HL-60 (cell line): Measurements from ENCODE around the gene FBN2.

Experiments used
- GABPA ChIP-seq: IDR thresholded peaks from 2 replicates; pipeline ENCODE4 v1.6.1; 2012; ENCODE audit warnings: low read depth
- POLR2AphosphoS5 ChIP-seq: IDR thresholded peaks from 2 replicates; pipeline ENCODE4 v1.6.1; 2012; ENCODE audit warnings: low read depth

DNA sequence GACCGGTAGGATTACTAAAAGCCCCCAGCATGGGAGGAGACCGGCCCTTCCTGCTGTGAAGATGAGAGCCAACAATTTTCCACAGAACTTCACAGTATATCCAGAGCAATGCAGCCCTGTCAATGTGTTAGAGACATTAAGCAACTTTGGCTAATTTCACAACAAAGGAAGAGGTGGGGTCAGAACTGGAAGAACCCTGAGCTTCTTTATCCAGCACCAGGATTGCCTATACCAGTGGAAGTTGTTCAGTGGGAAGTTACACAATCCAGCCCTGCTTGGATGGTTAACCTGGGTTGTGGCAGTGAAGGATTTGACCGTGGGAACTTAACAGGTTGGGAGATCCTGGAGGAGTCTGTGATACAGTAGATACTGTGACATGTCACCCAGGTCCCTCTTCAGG is 197.0 kb downstream of the FBN2 start:
- TF ChIP-seq POLR2AphosphoS5 (no peak), GABPA (no peak)
